Mesenchymal stem cell (in vitro differentiated cells and primary cell): ENCODE results near the gene CASP12. TPM values are rescaled to one million over a fixed set of nuclear protein-coding genes. Genes with fewer than 3 reads are reported as not detected.

Source experiments
- DNase-seq: peaks from one replicate; pipeline ENCODE4 v3.0.0-alpha.2; 2013
- H2AFZ ChIP-seq: one replicate; pipeline ENCODE4 v1.6.1; 2013; ENCODE audit warnings: low read depth, mild to moderate bottlenecking, control low read depth, inconsistent platforms, low read length, moderate library complexity
- H2AK5ac ChIP-seq: 2 replicates; pipeline ENCODE4 v1.6.1; 2013; ENCODE audit warnings: low read length, moderate library complexity, mild to moderate bottlenecking, inconsistent platforms; ENCODE audit not compliant: severe bottlenecking
- H2BK120ac ChIP-seq: one replicate; pipeline ENCODE4 v1.6.1; 2013; ENCODE audit warnings: low read depth, mild to moderate bottlenecking, inconsistent platforms, low read length, moderate library complexity
- H2BK12ac ChIP-seq, 2 experiments: one replicate each; pipeline ENCODE4 v1.6.1; 2013; ENCODE audit warnings: inconsistent platforms in 2 of 2, low read length in 2 of 2, mild to moderate bottlenecking in 2 of 2, moderate library complexity in 2 of 2, control low read depth in 1 of 2
- H2BK15ac ChIP-seq: one replicate; pipeline ENCODE4 v1.6.1; 2013; ENCODE audit warnings: mild to moderate bottlenecking, low read depth, inconsistent platforms; ENCODE audit not compliant: poor library complexity, severe bottlenecking
- H2BK5ac ChIP-seq: 2 replicates; pipeline ENCODE4 v1.6.1; 2013; ENCODE audit warnings: low read depth, mild to moderate bottlenecking, low read length, control low read depth, inconsistent platforms; ENCODE audit not compliant: poor library complexity, severe bottlenecking
- H3K14ac ChIP-seq, 2 experiments: one replicate each; pipeline ENCODE4 v1.6.1; 2013; ENCODE audit warnings: inconsistent platforms in 2 of 2, low read length in 2 of 2, control low read depth in 1 of 2, mild to moderate bottlenecking in 1 of 2, moderate library complexity in 1 of 2
- H3K18ac ChIP-seq, 2 experiments: one replicate each; pipeline ENCODE4 v1.6.1; 2013; ENCODE audit warnings: inconsistent platforms in 2 of 2, low read length in 2 of 2, control low read depth in 1 of 2, low read depth in 1 of 2, mild to moderate bottlenecking in 1 of 2
- H3K23ac ChIP-seq, 2 experiments: one replicate each; pipeline ENCODE4 v1.6.1; 2013; ENCODE audit warnings: inconsistent platforms in 2 of 2, low read length in 2 of 2, mild to moderate bottlenecking in 2 of 2, moderate library complexity in 2 of 2, control low read depth in 1 of 2
- H3K27ac ChIP-seq: 2 replicates; pipeline ENCODE4 v1.5.1; 2013; ENCODE audit warnings: mild to moderate bottlenecking, moderate library complexity, low read length, control low read depth, inconsistent platforms; ENCODE audit not compliant: poor library complexity, severe bottlenecking
- H3K27me3 ChIP-seq, 2 experiments: 2 replicates each; pipeline versions ENCODE4 v1.6.1 to v1.7.0; 2013; ENCODE audit warnings: low read length in 2 of 2, mild to moderate bottlenecking in 2 of 2, moderate library complexity in 2 of 2, control low read depth in 1 of 2, inconsistent platforms in 1 of 2; ENCODE audit not compliant: control insufficient read depth in 1 of 2, insufficient read depth in 1 of 2
- H3K36me3 ChIP-seq, 2 experiments: 2 replicates each; pipeline versions ENCODE4 v1.6.1 to v1.7.0; 2013; ENCODE audit warnings: low read length in 2 of 2, control low read depth in 1 of 2, inconsistent platforms in 1 of 2, low read depth in 1 of 2, mild to moderate bottlenecking in 1 of 2; ENCODE audit not compliant: insufficient read depth in 2 of 2, control insufficient read depth in 1 of 2
- H3K4ac ChIP-seq, 2 experiments: one replicate each; pipeline ENCODE4 v1.6.1; 2013; ENCODE audit warnings: inconsistent platforms in 2 of 2, low read length in 2 of 2, mild to moderate bottlenecking in 2 of 2, moderate library complexity in 2 of 2, control low read depth in 1 of 2, low read depth in 1 of 2
- H3K4me1 ChIP-seq: 2 replicates; pipeline ENCODE4 v1.6.1; 2013; ENCODE audit warnings: low read depth, low read length, control low read depth; ENCODE audit not compliant: control insufficient read depth, insufficient read depth
- H3K4me2 ChIP-seq: 2 replicates; pipeline ENCODE4 v1.6.1; 2013; ENCODE audit warnings: low read length, mild to moderate bottlenecking, inconsistent platforms; ENCODE audit not compliant: poor library complexity, severe bottlenecking
- H3K4me3 ChIP-seq, 2 experiments: 2 replicates each; pipeline versions ENCODE4 v1.5.1 to v1.7.0; 2013; ENCODE audit warnings: low read length in 2 of 2, mild to moderate bottlenecking in 2 of 2, control low read depth in 1 of 2, low read depth in 1 of 2; ENCODE audit not compliant: insufficient read depth in 1 of 2
- H3K79me1 ChIP-seq: replicated peaks from 2 replicates; pipeline ENCODE4 v1.6.1; 2013; ENCODE audit warnings: mild to moderate bottlenecking, control low read depth, low read length, inconsistent platforms; ENCODE audit not compliant: poor library complexity, severe bottlenecking
- H3K9ac ChIP-seq: 2 replicates; pipeline ENCODE4 v1.7.0; 2013; ENCODE audit warnings: mild to moderate bottlenecking, low read length, moderate library complexity
- H3K9me3 ChIP-seq: 2 replicates; pipeline ENCODE4 v1.7.0; 2013; ENCODE audit warnings: mild to moderate bottlenecking, low read length; ENCODE audit not compliant: control insufficient read depth
- H4K8ac ChIP-seq: one replicate; pipeline ENCODE4 v1.6.1; 2013; ENCODE audit warnings: inconsistent platforms, mild to moderate bottlenecking, low read length, moderate library complexity
- H4K91ac ChIP-seq: one replicate; pipeline ENCODE4 v1.6.1; 2013; ENCODE audit warnings: mild to moderate bottlenecking, low read length, inconsistent platforms
- WGBS: methylation state at CpG from one replicate; pipeline ENCODE4 v1.1.7; 2013; ENCODE audit warnings: mixed read lengths; 5-methylcytosine and 5-hydroxymethylcytosine counted together
- small RNA-seq: library from polyadenylated mRNA; stranded (forward); fragments of <200 nt; extraction: miRNeasy Mini kit (QIAGEN cat#:217004); gene quantifications from one replicate; pipeline ENCODE3, GENCODE V24; 2013; ENCODE audit warnings: low read depth

Gene CASP12

GRCh38 chr11:104841185-104841584 is 57.1 kb downstream of the CASP12 start:
- H3K4ac ChIP-seq: no peak overlapping the region
- peaks cover 8% of the 10 kb centered on the region for H3K9me3 ChIP-seq
- H3K27me3 ChIP-seq: no peaks in the 10 kb centered on the region
- no peak overlapping the region for H3K27ac ChIP-seq
- no peak overlapping the region for H2BK12ac ChIP-seq
- no peak overlapping the region for H2BK5ac ChIP-seq
- no peak overlapping the region for H4K8ac ChIP-seq
- no peak overlapping the region for H3K9ac ChIP-seq
- no peak overlapping the region for H2BK15ac ChIP-seq
- no peak overlapping the region for H3K18ac ChIP-seq
- H2BK120ac ChIP-seq: no peak overlapping the region
- no peak overlapping the region for H3K14ac ChIP-seq
- H3K79me1 ChIP-seq: no peaks in the 10 kb centered on the region
- no peak overlapping the region for H2AFZ ChIP-seq
- no peak overlapping the region for H4K91ac ChIP-seq
- H3K36me3 ChIP-seq: no peaks in the 10 kb centered on the region
- DNase-seq: no peak
- H3K4me2 ChIP-seq: no peak overlapping the region
- H3K4me3 ChIP-seq: no peak overlapping the region
- H3K23ac ChIP-seq: no peak overlapping the region
- H3K4me1 ChIP-seq: no peaks in the 10 kb centered on the region
- 94% methylated on average over 1 of the region's 1 CpG for WGBS
- H2AK5ac ChIP-seq: no peak overlapping the region

DNA sequence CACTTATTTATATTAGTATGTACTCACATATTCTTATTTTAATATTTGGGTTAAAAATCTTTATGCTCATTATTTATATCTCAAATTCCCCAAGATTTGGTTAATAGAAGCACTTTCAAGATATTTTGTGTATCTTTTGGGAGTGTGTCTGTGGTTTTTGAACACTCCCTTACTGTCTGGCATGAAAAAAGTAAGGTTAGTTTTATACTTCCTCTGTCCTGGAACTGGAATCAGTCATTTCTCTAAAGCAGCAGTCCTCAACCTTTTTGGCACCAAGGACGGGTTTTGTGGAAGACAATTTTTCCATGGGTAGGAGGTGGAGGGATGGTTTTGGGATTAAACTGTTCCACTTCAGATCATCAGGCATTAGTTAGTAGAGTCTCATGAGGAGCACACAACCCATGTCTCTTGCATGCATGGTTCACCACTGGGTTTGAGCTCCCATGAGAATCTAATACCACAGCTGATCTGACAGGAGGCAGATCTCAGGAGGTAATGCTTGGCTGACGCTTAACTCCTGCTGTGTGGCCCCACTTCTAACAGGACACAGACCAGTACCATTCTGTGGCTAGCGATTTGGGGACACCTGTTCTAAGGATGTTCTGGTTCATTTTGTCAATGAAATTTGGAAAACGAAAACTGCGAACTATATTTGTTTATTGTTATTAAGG is 60.2 kb downstream of the CASP12 start:
- Histone ChIP-seq H3K23ac (no peak overlapping the region), H2AFZ (no peak overlapping the region), H2BK5ac (no peak overlapping the region), H3K4ac (no peak overlapping the region), H3K79me1 (no peaks in the 10 kb centered on the region), H3K4me2 (no peak overlapping the region), H2BK15ac (no peak overlapping the region), H2BK12ac (no peak overlapping the region), H4K8ac (no peak overlapping the region), H3K4me1 (no peaks in the 10 kb centered on the region), H2AK5ac (no peak overlapping the region), H3K27me3 (no peaks in the 10 kb centered on the region), H3K9ac (no peak overlapping the region), H3K14ac (no peak overlapping the region), H3K4me3 (no peak overlapping the region), H3K27ac (no peak overlapping the region), H2BK120ac (no peak overlapping the region), H4K91ac (no peak overlapping the region), H3K36me3 (no peaks in the 10 kb centered on the region), H3K9me3 (peaks cover 8% of the 10 kb centered on the region), H3K18ac (no peak overlapping the region)
- no peak for DNase-seq
- 100% methylated on average over 3 of the region's 5 CpGs for WGBS

DNA sequence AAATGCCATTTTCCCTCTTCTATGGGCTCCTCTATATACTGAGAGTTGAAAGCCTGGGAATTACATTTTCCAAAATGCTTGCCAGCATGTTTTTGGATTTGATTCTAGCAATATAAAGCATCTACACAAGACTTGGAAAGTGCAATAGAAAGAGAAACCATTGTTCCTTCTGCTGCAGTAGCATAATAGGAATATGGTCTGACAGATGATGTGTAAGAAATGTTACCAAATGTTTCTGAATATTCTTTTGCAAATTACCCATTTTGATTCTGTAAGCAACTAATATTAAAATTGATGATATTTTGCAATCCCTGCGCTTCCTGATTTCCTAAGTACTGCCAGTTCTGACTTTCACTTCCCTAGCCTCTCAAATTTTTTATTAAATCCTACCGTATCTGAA is 61.6 kb downstream of the CASP12 start:
- Histone ChIP-seq H3K23ac (no peak overlapping the region), H2BK12ac (no peak overlapping the region), H4K8ac (no peak overlapping the region), H3K27ac (no peak overlapping the region), H2BK15ac (no peak overlapping the region), H3K4ac (no peak overlapping the region), H3K4me1 (no peaks in the 10 kb centered on the region), H4K91ac (no peak overlapping the region), H3K14ac (no peak overlapping the region), H2BK5ac (no peak overlapping the region), H3K18ac (no peak overlapping the region), H2BK120ac (no peak overlapping the region), H3K4me3 (no peak overlapping the region), H3K9me3 (peaks cover 8% of the 10 kb centered on the region), H2AFZ (no peak overlapping the region), H3K79me1 (no peaks in the 10 kb centered on the region), H3K36me3 (no peaks in the 10 kb centered on the region), H3K27me3 (no peaks in the 10 kb centered on the region), H3K9ac (no peak overlapping the region), H3K4me2 (no peak overlapping the region), H2AK5ac (no peak overlapping the region)
- WGBS: no CpG with 5 or more reads among the region's 2 CpGs
- no peak for DNase-seq

Small RNA genes lying within 50 kb of the gene (small RNA-seq; reads per million reads assigned to genes)
- not detected for gene AP002004.1
